MV-4-11 (cell line): ENCODE results near the gene NKTR.
A peak's percentile ranks its signal among the peaks of the same experiment; 100 is the strongest.

Experiments used
- DNase-seq: peaks from one replicate; lab custom pipeline; 2025; lab: John Stamatoyannopoulos, UW

NKTR gene

GRCh38 chr3:42681361-42682038, 81.0 kb downstream of the NKTR start:
- no peak for DNase-seq

GRCh38 chr3:42682301-42683070, 82.0 kb downstream of the NKTR start:
- no peak for DNase-seq

GRCh38 chr3:42683875-42684598, 83.6 kb downstream of the NKTR start:
- peak; percentile 95 for DNase-seq

GRCh38 chr3:42684632-42685362, 84.3 kb downstream of the NKTR start:
- DNase-seq, result no peak

- no peak for DNase-seq
These were observed 84.9 kb downstream of the NKTR start, which contains the start of gene KLHL40 for GRCh38 chr3:42685363-42685881. Gene KLHL40 (plus strand): TSS chr3:42685537. CDS start chr3:42685619, 82 bp downstream.

- no peak for DNase-seq
These were observed 85.7 kb downstream of the NKTR start for GRCh38 chr3:42685891-42686820.

GRCh38 chr3:42686832-42687650, 86.6 kb downstream of the NKTR start:
- DNase-seq, result no peak

- no peak for DNase-seq
These were observed 87.5 kb downstream of the NKTR start for GRCh38 chr3:42688016-42688415.

- DNase-seq, result no peak
These were observed 88.3 kb downstream of the NKTR start for GRCh38 chr3:42688487-42689420.

- no peak for DNase-seq
These were observed 89.0 kb downstream of the NKTR start for GRCh38 chr3:42689421-42690014.

- no peak for DNase-seq
These were observed 89.7 kb downstream of the NKTR start for GRCh38 chr3:42690191-42690590.

GRCh38 chr3:42690766-42691680, 90.5 kb downstream of the NKTR start:
- no peak for DNase-seq

- DNase-seq, result no peak
These were observed 91.6 kb downstream of the NKTR start for GRCh38 chr3:42691816-42692666.

- DNase-seq, result no peak
These were observed 92.4 kb downstream of the NKTR start for GRCh38 chr3:42692667-42693529.

GRCh38 chr3:42693530-42693930, 93.0 kb downstream of the NKTR start:
- no peak for DNase-seq
